ENCODE measurements around the gene BTF3.

BTF3 gene

GRCh38 chr5:73490088-73490487 lies 8.2 kb upstream of the BTF3 start:
- DNase-seq: no peak
- Histone ChIP-seq H3K9me3 (replicated peaks; ENCODE audit: insufficient read depth, low read length) (no peaks in the 10 kb centered on the region), H2AFZ (ENCODE audit: low read length) (no peak overlapping the region), H4K20me1 (ENCODE audit: insufficient read depth, low read length) (no peaks in the 10 kb centered on the region), H3K4me3 (ENCODE audit: low read length) (no peak overlapping the region), H3K4me2 (ENCODE audit: low read depth, low read length) (no peak overlapping the region), H3K4me1 (ENCODE audit: low read length) (no peaks in the 10 kb centered on the region), H3K27ac (ENCODE audit: low read length) (no peak overlapping the region), H3F3A (ENCODE audit: insufficient read depth, low read length) (no peaks in the 10 kb centered on the region), H3K9me2 (replicated peaks; ENCODE audit: insufficient read depth, low read length) (no peaks in the 10 kb centered on the region), H3K9ac (ENCODE audit: low read length) (no peak overlapping the region), H3K79me2 (ENCODE audit: low read length) (no peaks in the 10 kb centered on the region), H3K27me3 (replicated peaks; ENCODE audit: insufficient read depth, low read length) (no peaks in the 10 kb centered on the region), H3K36me3 (replicated peaks; ENCODE audit: insufficient read depth, low read length) (no peaks in the 10 kb centered on the region)
- no peak for TF ChIP-seq CTCF (IDR thresholded peaks at IDR 0.05; ENCODE audit: low read length)
- no peak for TF ChIP-seq EZH2 (optimal IDR thresholded peaks at IDR 0.05; ENCODE audit: low read depth, low read length)
- TF ChIP-seq EZH2phosphoT487 (IDR thresholded peaks at IDR 0.05; ENCODE audit: low read length): no peak

- no peak overlapping the region for H2AFZ ChIP-seq (ENCODE audit: low read length)
- no peak overlapping the region for H3K27ac ChIP-seq (ENCODE audit: low read length)
- H3K9me2 ChIP-seq (replicated peaks; ENCODE audit: insufficient read depth, low read length): no peaks in the 10 kb centered on the region
- H3K27me3 ChIP-seq (replicated peaks; ENCODE audit: insufficient read depth, low read length): no peaks in the 10 kb centered on the region
- TF ChIP-seq EZH2 (optimal IDR thresholded peaks at IDR 0.05; ENCODE audit: low read depth, low read length): no peak
- TF ChIP-seq CTCF (IDR thresholded peaks at IDR 0.05; ENCODE audit: low read length): no peak
- TF ChIP-seq EZH2phosphoT487 (IDR thresholded peaks at IDR 0.05; ENCODE audit: low read length): no peak
- no peaks in the 10 kb centered on the region for H3K9me3 ChIP-seq (replicated peaks; ENCODE audit: insufficient read depth, low read length)
- no peaks in the 10 kb centered on the region for H3K4me1 ChIP-seq (ENCODE audit: low read length)
- no peak overlapping the region for H3K4me2 ChIP-seq (ENCODE audit: low read depth, low read length)
- no peaks in the 10 kb centered on the region for H3F3A ChIP-seq (ENCODE audit: insufficient read depth, low read length)
- no peaks in the 10 kb centered on the region for H3K79me2 ChIP-seq (ENCODE audit: low read length)
- no peaks in the 10 kb centered on the region for H3K36me3 ChIP-seq (replicated peaks; ENCODE audit: insufficient read depth, low read length)
- no peak overlapping the region for H3K4me3 ChIP-seq (ENCODE audit: low read length)
- no peak for DNase-seq
- no peaks in the 10 kb centered on the region for H4K20me1 ChIP-seq (ENCODE audit: insufficient read depth, low read length)
- no peak overlapping the region for H3K9ac ChIP-seq (ENCODE audit: low read length)
Observed at GRCh38 chr5:73491155-73491554, 7.1 kb upstream of the BTF3 start.

GRCh38 chr5:73493421-73493820 lies 4.8 kb upstream of the BTF3 start:
- no peaks in the 10 kb centered on the region for H3K27me3 ChIP-seq (replicated peaks; ENCODE audit: insufficient read depth, low read length)
- 0 out of 2 replicates have a peak, but pooled peaks cover 6% of the 10 kb centered on the region for H3K4me1 ChIP-seq (ENCODE audit: low read length)
- H3K79me2 ChIP-seq (ENCODE audit: low read length): peaks cover 7% of the 10 kb centered on the region
- H3K36me3 ChIP-seq (replicated peaks; ENCODE audit: insufficient read depth, low read length): no peaks in the 10 kb centered on the region
- H3F3A ChIP-seq (ENCODE audit: insufficient read depth, low read length): no peaks in the 10 kb centered on the region; the same call in 1 of the 2 replicates
- no peak for DNase-seq
- no peak overlapping the region for H3K4me2 ChIP-seq (ENCODE audit: low read depth, low read length)
- H3K4me3 ChIP-seq (ENCODE audit: low read length): no peak overlapping the region
- H3K9me2 ChIP-seq (replicated peaks; ENCODE audit: insufficient read depth, low read length): no peaks in the 10 kb centered on the region
- H3K27ac ChIP-seq (ENCODE audit: low read length): no peak overlapping the region
- H2AFZ ChIP-seq (ENCODE audit: low read length): no peak overlapping the region
- no peaks in the 10 kb centered on the region for H3K9me3 ChIP-seq (replicated peaks; ENCODE audit: insufficient read depth, low read length)
- H3K9ac ChIP-seq (ENCODE audit: low read length): no peak overlapping the region
- H4K20me1 ChIP-seq (ENCODE audit: insufficient read depth, low read length): no peaks in the 10 kb centered on the region
- no peak for TF ChIP-seq EZH2 (optimal IDR thresholded peaks at IDR 0.05; ENCODE audit: low read depth, low read length)
- no peak for TF ChIP-seq CTCF (IDR thresholded peaks at IDR 0.05; ENCODE audit: low read length)
- no peak for TF ChIP-seq EZH2phosphoT487 (IDR thresholded peaks at IDR 0.05; ENCODE audit: low read length)
